ENCODE measurements around the gene TTC39C.

TTC39C gene

DNA sequence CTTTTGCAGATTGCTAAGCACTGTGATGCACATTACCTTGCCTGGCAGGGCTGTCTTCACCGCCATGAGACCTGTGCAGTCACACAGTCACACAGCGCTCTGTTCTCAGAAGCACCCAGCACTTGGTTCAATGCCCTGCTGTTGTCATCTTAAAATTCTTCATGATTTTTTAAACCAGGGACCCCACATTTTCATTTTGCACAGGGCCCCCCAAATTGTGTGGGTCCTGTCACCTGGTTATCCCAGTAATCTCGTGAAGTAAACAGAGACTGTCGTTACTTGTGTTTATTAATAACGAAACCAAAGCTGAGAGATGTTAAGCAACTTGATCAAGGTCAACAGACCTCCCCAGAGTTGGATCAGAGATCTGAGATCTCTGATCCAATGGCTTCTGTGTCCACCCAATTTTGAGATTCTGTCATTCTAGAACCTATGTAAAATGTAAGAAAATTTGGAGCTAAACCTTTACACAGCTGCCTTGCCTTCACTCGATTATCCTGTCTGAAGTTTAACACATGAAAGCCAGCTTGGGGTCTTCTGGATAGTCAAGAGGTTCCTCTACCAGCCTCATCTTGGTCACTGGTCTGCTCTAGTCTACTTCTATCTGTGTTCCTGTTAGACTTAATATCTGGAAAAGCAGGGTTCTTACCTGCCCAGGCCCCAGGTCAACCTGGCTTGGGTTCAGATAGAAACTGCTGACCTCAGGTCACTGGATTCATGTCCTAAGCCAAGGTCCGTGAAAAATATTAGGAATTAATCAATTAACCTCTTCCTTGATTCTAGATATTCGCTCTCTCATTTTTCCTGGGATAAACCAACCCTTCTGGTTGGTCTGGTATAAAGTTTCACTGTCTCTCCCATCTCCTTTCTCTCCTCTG lies 13.7 kb upstream of the TTC39C start:
- in situ Hi-C loops (cut with MboI; ENCODE audit: low sequenced_read_pairs, unreplicated experiment), result no loop called here
- TF ChIP-seq, protein P1, sequence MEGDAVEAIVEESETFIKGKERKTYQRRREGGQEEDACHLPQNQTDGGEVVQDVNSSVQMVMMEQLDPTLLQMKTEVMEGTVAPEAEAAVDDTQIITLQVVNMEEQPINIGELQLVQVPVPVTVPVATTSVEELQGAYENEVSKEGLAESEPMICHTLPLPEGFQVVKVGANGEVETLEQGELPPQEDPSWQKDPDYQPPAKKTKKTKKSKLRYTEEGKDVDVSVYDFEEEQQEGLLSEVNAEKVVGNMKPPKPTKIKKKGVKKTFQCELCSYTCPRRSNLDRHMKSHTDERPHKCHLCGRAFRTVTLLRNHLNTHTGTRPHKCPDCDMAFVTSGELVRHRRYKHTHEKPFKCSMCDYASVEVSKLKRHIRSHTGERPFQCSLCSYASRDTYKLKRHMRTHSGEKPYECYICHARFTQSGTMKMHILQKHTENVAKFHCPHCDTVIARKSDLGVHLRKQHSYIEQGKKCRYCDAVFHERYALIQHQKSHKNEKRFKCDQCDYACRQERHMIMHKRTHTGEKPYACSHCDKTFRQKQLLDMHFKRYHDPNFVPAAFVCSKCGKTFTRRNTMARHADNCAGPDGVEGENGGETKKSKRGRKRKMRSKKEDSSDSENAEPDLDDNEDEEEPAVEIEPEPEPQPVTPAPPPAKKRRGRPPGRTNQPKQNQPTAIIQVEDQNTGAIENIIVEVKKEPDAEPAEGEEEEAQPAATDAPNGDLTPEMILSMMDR (IDR thresholded peaks at IDR 0.05; ENCODE audit: borderline replicate concordance, control extremely low read depth, extremely low read depth, insufficient read depth, missing control alignments), result no peak
- DNase-seq (ENCODE audit: low spot score), result no peak

DNA sequence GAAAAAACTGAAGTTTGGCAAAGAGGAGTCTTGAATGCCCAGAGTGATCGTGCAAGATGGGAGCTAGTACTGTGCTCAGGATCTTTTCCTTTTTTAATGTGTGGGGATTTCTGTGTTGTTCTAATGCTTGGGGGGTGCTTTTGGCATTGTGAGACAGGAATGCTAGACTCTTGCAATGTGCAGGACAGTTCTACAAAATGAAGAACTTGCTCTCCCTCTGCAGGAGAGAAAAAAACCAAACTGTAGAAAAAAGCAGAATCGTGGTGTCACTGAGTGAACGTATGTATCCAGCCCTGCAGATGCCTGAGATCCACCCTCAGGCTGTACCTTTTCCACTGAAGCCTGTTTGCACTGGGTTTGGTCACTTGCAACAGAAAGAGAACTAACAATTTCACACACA lies 12.1 kb upstream of the TTC39C start:
- no peak for DNase-seq (ENCODE audit: low spot score)
- TF ChIP-seq, protein P1 (IDR thresholded peaks at IDR 0.05; ENCODE audit: borderline replicate concordance, control extremely low read depth, extremely low read depth, insufficient read depth, missing control alignments), result no peak
- in situ Hi-C loops (cut with MboI; ENCODE audit: low sequenced_read_pairs, unreplicated experiment), result no loop called here

DNA sequence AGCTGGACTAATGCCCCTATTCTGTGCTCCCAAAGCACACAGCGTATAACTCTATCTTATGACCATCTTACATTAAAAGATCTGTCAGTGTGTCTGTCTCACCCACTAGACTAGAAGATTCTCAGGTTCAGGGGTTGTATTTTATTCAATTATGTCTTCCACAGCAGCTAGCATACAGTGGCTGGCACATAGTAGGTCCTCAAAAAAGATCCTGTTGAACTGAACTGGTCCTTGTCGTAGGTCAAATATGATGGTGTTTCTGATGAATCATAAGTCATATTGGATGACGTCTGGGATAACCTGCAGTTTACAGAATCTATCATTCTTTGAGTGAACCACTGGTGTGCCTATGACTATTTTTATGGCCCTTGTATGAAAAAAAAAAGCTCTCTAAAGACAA lies 11.3 kb upstream of the TTC39C start:
- in situ Hi-C loops (cut with MboI; ENCODE audit: low sequenced_read_pairs, unreplicated experiment), result no loop called here
- DNase-seq (ENCODE audit: low spot score), result no peak
- TF ChIP-seq, protein P1 (IDR thresholded peaks at IDR 0.05; ENCODE audit: borderline replicate concordance, control extremely low read depth, extremely low read depth, insufficient read depth, missing control alignments), result no peak

DNA sequence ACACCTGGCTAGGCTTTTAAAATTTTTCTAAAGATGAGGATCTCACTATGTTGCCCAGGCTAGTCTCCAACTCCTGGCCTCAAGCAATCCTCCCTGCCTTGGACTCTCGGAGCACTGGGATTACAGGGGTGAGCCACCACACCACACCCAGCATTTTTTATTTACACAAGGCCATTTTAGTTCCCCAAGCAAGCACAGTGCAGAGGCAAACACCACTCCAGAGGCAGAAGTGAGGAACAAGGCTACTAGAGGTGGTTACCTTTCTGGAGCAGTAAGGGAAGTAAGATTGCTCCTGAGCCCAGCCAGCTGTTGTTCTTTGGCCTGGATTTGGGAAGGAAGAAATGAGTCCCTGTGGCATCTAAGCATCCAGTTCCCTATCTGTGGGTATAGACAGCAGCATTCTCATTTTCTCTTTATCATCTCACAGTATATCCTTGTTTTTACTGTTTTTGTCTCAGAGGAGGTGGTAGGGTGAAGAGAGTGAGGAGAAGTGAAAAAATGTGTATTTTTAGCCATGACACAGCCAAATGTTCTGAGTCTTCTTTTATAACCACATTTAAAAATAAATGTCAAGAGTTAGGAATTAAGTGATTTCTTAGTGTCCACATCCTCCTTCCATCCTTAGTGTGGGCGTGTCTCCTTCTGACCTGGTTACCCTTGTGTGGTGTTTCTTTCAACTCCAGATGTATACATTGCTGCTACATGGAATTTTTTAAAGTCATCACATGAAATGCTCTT lies 10.5 kb upstream of the TTC39C start:
- no peak for DNase-seq (ENCODE audit: low spot score)
- TF ChIP-seq, protein P1 (IDR thresholded peaks at IDR 0.05; ENCODE audit: borderline replicate concordance, control extremely low read depth, extremely low read depth, insufficient read depth, missing control alignments), result no peak
- in situ Hi-C loops (cut with MboI; ENCODE audit: low sequenced_read_pairs, unreplicated experiment), result no loop called here

DNA sequence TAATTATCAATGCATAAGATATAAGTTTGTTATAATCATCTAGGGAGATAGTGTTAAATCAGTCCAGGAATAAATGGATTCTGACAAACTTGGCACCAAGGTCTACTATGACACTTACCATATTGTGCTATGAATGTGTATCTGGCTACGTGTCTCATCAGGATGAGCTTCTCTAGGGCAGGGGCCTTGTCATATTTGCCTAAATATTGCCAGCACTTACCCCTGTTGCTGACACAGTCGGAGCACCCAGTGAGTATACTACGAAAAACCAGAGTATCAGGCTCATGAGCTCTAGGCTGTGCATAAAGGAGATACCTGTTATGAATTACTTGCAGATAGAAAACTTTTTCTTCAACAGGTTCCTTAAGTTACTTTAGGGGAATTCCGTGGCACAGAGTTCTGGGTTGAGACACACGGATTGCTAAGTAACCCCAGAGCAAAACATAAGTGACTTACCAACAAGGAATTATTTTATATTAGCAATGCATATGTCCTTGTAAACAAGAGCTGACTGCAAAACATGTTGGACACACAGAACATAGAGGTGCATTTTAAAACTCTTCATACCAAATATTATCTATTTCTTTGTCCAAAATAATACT lies 7.7 kb upstream of the TTC39C start:
- in situ Hi-C loops (cut with MboI; ENCODE audit: low sequenced_read_pairs, unreplicated experiment), result no loop called here
- TF ChIP-seq, protein P1 (IDR thresholded peaks at IDR 0.05; ENCODE audit: borderline replicate concordance, control extremely low read depth, extremely low read depth, insufficient read depth, missing control alignments), result no peak
- DNase-seq (ENCODE audit: low spot score), result no peak

DNA sequence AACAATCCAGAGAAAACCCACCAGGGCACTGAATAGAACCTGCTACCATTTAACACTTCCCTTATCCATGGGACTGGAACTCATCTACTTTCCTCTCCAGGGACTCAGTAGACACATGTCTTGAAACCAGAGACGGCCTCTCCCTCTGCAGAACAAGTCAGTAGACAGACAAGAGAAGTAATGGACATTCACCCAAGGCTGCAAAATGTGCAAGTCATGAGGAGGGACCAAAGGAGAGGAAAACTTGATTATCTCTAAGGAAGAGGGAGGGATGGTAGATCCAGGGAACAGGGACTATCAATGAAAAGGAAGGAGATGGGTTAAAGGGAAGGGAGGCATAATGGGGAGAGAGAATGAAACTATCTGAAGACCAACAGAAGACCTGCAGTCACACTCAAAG lies 5.3 kb upstream of the TTC39C start:
- TF ChIP-seq, protein P1 (IDR thresholded peaks at IDR 0.05; ENCODE audit: borderline replicate concordance, control extremely low read depth, extremely low read depth, insufficient read depth, missing control alignments), result no peak
- DNase-seq (ENCODE audit: low spot score), result no peak
- in situ Hi-C loops (cut with MboI; ENCODE audit: low sequenced_read_pairs, unreplicated experiment), result no loop called here
